Measurements from ENCODE around the gene CEP72.

CEP72 gene

DNA sequence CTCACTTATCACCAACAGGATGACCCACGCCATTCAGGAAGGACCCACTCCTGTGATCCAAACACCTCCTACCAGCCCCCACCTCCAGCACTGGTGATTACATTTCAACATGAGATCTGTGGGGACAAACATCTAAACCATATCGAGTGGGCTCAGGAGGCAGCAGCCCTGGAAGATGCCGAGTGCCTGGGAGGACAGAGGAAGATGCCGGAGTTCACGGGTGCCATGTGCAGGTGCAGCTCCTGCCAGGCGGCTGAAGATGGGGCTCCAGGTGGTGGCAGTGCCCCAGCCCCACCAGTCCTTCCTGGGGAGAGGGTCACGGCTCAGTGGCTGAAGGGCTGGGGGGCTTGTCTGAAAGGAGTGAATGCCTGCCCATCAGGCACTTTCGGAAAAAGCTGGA is 6.1 kb upstream of the CEP72 start:
- TF ChIP-seq, protein P1, sequence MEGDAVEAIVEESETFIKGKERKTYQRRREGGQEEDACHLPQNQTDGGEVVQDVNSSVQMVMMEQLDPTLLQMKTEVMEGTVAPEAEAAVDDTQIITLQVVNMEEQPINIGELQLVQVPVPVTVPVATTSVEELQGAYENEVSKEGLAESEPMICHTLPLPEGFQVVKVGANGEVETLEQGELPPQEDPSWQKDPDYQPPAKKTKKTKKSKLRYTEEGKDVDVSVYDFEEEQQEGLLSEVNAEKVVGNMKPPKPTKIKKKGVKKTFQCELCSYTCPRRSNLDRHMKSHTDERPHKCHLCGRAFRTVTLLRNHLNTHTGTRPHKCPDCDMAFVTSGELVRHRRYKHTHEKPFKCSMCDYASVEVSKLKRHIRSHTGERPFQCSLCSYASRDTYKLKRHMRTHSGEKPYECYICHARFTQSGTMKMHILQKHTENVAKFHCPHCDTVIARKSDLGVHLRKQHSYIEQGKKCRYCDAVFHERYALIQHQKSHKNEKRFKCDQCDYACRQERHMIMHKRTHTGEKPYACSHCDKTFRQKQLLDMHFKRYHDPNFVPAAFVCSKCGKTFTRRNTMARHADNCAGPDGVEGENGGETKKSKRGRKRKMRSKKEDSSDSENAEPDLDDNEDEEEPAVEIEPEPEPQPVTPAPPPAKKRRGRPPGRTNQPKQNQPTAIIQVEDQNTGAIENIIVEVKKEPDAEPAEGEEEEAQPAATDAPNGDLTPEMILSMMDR (conservative IDR thresholded peaks at IDR 0.05; ENCODE audit: low read depth, low read length): no peak
- no peak for DNase-seq (ENCODE audit: low read depth)

DNA sequence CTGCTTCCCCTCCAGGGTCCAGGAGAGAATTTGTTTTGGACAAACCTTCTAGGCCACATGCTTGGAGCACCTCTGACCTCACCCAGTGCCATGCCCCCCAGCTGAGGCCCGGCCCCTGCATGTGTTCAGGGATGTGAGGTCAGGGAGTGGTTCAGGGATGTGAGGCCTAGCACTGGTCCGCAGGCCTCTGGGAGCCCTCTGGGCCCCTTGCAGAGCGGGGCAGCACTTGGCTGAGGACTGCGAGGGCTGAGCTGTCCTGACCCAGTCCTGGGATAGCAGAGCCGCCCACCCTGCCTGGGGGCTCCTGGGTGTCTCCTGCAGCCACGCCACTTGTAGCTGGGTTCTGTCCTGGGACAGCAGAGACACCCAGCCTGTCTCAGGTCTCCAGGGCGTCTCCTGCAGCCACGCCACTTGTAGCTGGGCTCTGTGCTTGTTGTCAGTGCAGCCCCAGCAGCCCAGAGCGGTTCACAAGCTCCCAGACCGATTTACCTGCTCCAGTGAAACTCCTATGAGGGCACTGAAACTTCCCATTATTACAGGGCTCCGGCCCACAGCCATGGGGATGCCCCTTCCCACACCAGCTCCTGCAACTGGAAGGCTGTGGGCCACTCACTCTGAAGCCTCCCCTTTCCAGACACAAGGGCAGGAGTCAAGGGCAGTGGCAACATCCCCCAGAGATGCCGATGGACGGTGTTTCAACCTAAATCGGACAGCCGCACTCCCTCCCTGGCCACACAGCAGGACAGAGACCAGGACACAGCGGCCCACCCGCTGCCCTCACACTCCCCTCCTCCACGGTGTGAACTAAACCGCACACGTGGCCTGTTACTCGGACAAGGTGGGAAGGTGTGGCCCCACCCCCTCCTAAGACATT is 5.4 kb upstream of the CEP72 start:
- H3K4me3 ChIP-seq (ENCODE audit: low read length): no peak overlapping the region
- TF ChIP-seq, protein P1 (conservative IDR thresholded peaks at IDR 0.05; ENCODE audit: low read depth, low read length): no peak
- no peak for DNase-seq (ENCODE audit: low read depth)

More for the DNA sequence above, 6.1 kb upstream of the CEP72 start:
- H3K4me3 ChIP-seq (ENCODE audit: low read length): no peak overlapping the region

DNA sequence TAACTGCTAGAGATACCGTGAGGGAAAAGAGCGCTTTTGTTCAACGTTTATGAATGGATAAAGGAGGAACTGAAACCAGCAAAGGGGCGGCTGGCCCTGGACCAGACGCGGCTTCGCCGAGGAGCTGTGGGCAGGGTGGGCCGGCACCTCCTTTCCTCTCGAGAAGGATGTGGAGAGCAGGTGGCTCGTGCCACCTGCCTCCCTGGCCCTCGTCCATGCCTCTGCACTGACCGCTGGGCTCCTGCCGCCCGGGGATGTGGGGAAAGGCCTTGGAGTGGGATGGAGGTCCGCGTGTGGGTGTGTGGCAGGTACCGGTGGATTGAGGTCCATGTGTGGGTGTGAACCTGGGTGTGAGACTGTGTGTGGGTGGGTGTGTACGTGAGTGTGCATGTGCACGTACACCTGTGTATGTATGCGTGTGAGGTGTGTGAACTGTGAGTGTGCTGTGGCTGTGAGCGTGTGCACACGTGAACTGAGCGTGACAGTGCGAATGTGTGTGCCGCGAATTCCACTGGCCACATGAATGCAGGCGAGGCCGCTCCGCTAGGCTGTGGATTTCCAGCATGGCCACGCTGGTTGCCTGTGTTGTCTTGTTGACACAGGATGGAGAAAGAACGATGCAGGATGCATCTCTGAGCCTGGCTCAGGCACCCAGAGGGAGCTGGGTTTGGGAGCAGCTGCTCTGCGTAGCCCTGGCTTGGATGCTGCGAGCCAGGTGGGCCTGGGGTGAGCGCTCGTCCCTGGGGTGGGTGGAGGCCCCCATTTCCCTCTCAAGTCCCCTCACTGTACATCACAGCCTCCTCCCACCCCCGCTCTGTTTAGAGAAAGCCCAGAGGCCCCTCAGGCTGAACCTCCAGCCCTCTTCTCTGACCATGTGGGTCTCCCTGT is 4.4 kb upstream of the CEP72 start:
- no peak overlapping the region for H3K4me3 ChIP-seq (ENCODE audit: low read length)
- TF ChIP-seq, protein P1 (conservative IDR thresholded peaks at IDR 0.05; ENCODE audit: low read depth, low read length): no peak
- no peak for DNase-seq (ENCODE audit: low read depth)

DNA sequence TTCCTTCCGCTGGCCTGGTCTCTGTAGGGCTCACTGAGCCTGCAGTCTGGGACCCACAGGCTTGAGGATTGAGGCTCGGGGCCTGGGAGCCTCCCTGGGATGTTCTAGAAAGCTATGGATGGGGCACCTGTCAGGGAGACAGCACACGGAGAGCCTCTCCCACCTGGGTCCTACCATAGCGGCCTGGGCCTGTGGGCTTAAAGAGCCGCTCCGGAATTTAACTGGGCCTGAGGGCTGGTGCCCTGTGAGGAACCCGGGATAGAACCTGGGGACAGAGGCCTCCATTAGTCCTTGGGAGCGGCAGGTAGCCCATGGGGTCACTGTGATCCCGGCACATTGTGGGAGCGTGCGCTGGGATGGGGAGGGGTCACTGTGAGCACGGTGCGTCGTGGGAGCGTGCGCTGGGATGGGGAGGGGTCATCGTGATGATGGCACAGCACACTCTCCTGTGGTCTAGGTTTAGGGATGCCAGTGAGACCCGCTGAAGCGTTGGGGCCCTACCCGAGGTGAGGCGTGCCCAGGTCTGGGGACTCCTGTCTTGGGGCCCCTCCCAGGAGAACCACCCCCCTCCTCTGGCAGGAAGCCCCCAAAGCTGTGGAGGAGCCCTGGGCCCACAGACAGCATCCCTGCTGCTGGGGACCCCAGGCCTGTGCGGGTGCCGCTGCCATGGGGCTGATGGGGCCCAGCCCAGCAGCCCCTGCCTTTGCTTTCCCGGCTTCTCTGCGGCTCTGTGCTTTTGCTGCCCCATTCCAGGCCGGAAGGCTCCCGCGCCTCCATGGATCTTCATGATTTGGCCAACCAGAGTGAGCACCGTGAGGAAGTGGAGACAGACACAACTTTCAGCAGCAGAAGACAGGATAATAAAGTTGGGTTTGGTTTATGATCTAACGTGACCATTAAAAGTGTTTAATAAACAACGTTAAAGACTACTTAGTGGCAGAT is 3.4 kb upstream of the CEP72 start:
- H3K4me3 ChIP-seq (ENCODE audit: low read length): no peak overlapping the region
- no peak for DNase-seq (ENCODE audit: low read depth)
- TF ChIP-seq, protein P1 (conservative IDR thresholded peaks at IDR 0.05; ENCODE audit: low read depth, low read length): no peak

DNA sequence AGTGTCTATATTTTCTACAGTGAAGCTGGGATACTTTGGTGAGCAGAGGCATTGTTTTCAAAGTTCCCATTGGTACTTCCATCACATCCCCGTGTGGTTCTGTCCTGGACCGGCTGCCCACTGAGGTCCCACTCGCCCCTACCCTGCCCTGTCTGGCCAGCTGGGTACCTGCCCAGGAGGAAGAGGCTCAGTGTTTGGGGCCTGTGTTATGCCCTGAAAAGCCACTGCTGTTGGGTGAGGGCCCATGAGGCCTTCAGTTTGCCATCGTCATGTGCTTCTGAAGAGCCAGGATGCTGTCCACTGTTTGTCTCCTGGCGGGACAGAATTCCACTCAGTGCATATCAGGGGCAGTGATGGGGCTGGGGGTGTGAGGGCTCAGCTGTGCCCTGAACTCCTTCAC is 2.6 kb upstream of the CEP72 start:
- TF ChIP-seq, protein P1 (conservative IDR thresholded peaks at IDR 0.05; ENCODE audit: low read depth, low read length): no peak
- no peak for DNase-seq (ENCODE audit: low read depth)
- H3K4me3 ChIP-seq (ENCODE audit: low read length): no peak overlapping the region

DNA sequence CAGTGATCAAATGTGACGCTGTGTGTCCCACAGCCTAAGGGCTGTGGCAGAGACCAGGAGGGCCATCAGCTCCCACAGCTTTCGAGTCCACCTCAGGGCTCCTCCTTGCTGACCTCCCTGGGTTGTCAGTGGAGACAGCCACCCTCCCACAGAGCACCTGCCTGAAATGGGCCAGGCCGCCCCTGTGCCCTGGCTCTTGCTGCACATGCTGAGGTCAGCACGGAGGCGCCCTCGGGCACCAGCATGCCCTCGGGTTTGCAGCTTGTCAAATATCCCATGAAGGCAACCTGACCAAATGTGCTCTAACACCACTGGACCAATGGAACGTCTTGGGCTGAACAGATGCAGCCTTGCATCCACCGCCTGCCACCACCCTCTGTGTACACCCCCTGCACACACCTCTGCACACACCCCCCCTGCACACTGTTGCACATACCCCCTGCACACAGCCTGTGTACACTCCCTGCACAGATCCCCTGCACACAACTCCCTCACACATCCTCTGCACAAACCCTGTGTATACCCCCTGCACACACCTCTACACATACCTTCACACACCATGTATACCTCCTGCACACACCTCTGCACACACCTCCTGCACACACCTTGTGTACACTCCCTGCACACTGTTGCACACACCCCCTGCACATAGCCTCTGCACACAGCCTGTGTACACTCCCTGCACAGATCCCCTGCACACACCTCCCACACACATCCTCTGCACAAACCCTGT is 2.0 kb upstream of the CEP72 start:
- H3K4me3 ChIP-seq (ENCODE audit: low read length): no peak overlapping the region
- no peak for DNase-seq (ENCODE audit: low read depth)
- TF ChIP-seq, protein P1 (conservative IDR thresholded peaks at IDR 0.05; ENCODE audit: low read depth, low read length): no peak
